Activated CD4-positive, CD25-positive, alpha-beta regulatory T cell treated with anti-CD3 and anti-CD28 coated beads, Interleukin-2, amount 50 U/mL, for 24 hours (primary cell): Measurements from ENCODE around the gene PIWIL1.

ENCODE experiments used
- ATAC-seq, 2 donors: fragments of 150-1000 bp; cut with Tn5 transposase; one replicate each; pipeline ENCODE4 v1.10.0; 2021; ENCODE audit warnings: mild to moderate bottlenecking in 1 of 2, moderate library complexity in 1 of 2

Gene PIWIL1

DNA sequence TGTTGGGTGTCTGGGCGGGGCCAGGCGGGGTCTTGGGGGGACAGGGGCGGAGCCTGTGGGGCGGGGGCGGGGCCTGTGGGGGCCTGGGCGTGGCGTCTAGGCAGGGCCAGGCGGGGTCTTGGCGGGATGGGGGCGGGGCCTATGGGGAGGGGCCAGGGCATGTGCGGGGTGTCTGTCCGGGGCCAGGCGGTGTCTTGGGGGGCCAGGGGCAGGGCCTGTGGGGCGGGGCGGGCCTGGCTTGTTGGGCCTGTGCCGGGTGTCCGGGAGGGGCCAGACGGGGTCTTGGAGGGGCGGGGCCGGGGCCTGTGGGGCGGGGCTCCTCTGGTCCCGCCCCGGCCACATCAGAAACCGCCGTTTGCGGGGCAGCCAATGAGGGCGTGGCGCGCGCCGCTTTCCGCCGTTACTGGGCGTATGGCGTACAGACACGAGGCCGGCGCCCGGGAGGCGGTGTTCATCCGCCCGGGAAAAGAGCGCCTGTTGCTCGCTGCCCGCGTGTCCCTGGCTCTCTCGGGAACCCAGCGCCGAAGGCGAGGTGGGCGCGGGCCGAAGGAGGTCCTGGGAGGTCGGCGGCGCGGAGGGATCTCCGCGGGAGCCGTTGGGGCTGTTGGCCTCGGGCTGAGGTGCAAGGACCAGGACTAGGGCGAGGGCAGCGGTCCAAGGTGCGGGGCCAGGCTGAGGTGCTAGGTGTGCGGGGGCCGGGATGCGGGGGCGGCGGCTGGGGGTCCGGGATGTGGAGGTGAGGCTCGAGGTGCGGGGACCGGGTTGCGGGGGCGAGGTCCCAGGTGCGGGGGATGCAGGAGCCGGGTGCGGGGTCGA is at the start of gene PIWIL1:
Gene PIWIL1, plus strand, starts transcription at position 400 of the 816 bp plus-strand sequence. CDS start 4,705 bp downstream, outside the sequence.
- ATAC-seq: no peak

GRCh38 chr12:130288206-130288605 is 49.5 kb upstream of the PIWIL1 start:
- no peak for ATAC-seq

DNA sequence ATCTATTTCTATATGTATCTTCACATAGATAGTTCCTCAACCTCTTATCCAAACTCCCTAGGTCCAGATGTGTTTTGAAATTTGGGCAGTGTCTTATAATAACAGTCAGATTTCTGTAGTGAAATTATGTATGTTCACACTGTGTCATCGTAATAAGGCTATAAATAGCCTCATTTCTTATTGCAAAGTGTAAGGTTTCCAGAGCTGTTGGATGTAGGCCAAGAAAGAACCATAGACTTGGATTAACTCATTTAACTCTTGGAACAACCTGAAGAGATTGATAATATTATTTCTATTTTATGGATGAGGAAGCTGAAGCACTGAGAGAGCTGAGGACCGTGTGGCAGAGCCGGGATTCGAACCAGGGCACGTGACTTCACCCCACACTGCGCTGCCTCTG is 49.0 kb upstream of the PIWIL1 start:
- ATAC-seq: no peak

- ATAC-seq: no peak
Measured at GRCh38 chr12:130290114-130290513, 47.6 kb upstream of the PIWIL1 start.

DNA sequence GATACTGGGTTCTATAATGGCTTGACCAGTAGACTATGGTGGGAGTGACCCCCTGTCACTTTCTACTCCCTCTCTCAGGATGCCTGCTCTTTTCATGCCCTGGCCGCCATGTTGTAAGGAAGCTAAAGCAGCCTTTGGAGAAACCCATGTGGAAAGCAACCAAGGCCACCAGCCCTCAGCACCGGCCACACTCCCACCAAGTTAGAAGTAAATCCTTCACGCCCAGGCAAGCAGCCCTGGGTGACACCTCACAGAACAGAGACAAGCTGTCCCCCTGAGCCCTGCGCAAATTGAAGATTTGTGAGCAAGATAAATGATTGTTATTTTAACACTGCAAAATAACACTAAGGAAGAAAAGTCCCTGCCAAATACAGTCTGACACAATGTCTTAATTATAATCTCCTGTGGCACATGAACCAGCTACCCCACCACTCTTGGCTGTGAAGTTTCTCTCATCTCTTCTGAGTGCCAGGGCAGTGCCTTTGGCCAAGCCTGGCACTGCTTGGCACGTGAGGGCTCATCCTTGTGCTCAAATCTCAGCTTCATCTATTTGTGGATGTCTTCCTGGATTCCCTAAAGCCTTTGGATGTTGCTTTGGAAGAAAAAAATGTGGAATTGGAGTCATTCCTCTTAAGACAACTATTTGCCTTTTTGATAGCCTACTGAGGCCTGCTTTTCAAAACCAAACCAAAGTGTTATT is 39.2 kb upstream of the PIWIL1 start:
- no peak for ATAC-seq

- ATAC-seq: no peak
Measured at GRCh38 chr12:130299574-130299973, 38.1 kb upstream of the PIWIL1 start.

DNA sequence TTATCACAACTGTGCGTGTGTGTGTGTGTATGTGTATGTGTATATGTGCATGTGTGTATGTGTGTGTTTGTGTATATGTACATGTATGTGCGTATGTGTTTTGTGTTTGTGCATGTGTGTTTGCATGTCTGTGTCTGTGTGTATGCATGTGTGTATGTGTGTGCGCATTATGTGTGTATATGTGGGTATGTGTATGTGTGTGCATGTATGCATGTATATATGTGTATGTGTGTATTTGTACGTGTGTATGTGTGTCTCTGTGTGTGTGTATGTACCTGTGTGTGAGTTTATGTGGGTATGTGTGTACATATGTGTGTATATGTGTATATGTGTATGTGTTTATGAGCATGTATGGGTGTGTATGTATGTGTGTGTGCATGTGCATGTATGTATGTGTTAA is 37.6 kb upstream of the PIWIL1 start:
- ATAC-seq: no peak

GRCh38 chr12:130300737-130301535 is 36.8 kb upstream of the PIWIL1 start:
- no peak for ATAC-seq

DNA sequence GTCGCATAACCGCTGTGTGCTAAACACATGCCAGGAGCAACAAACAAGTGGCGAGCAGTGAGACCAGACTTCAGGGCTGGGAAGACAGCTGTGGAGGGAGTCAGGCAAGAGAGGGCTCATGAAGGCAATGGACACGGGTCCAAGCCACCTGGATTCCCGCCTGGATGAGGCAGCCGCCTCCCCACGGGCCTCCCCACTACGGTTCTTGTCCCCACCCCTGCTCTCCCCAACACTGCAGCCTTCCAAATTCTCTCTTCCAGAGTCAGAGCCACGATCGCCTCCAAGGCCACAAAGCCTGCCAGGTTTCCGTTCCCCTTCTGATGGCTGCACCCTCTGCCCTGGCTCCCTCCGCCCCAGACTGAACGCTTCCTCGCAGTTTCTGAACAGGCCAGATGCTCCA is 36.1 kb upstream of the PIWIL1 start:
- ATAC-seq: no peak

DNA sequence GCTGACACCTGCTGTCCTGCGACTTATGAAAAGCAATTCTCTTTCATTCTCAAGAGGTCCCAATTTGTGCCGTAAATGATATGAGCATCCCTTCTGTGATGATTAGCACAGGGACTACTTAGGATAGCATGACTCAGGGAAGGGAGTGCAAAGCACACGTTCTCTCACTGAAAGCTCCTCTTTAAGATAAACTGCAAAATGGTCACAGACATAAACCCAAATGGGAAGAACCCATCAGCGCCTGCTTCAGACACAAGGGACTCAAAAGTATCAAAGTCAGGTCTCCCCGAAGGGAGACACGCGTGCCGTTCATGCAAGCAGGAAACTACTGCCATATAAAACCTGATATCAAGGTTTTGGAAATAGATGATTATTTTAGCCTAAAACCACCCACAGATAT is 33.9 kb upstream of the PIWIL1 start:
- ATAC-seq: no peak

DNA sequence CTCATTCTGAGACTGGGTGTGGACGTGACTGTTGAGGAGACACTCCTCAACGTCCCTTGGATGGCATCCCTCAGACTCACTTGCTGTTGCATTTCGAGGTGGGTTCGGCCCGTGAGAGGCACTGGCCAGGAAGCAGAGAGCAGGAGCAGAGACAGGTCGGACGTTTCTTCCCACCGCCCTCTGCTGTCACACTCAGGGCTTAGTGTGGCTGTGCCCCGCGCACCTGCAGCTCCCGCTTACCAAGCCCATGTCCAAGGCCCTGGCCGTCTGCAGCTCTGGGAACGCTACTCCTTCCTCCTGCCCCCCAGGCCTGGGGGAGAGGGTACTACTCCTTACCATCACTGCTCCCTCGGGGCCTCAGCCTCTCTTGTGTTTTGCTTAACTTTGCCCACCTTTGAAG is 29.8 kb upstream of the PIWIL1 start:
- ATAC-seq: no peak

- no peak for ATAC-seq
Measured at GRCh38 chr12:130308393-130308792, 29.3 kb upstream of the PIWIL1 start.

GRCh38 chr12:130316251-130316650 is 21.4 kb upstream of the PIWIL1 start:
- no peak for ATAC-seq

DNA sequence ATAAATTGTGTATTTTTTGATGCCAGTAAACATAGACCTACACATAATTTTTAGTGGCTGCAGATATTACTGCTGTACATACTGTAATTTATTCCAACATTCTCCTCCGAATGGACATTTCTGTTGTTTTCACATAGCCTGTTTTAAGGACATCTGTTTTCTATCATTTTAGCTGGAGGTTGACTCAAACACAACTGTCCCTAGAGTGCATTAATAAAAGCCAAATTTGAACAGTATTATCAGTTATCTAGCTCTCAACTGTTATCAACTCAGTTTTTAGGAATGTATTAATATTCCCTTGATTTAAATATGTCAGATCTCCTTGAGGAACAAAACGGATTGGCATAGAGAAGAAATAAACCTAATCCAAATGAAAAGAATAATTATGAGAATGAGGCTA is 17.2 kb upstream of the PIWIL1 start:
- no peak for ATAC-seq

DNA sequence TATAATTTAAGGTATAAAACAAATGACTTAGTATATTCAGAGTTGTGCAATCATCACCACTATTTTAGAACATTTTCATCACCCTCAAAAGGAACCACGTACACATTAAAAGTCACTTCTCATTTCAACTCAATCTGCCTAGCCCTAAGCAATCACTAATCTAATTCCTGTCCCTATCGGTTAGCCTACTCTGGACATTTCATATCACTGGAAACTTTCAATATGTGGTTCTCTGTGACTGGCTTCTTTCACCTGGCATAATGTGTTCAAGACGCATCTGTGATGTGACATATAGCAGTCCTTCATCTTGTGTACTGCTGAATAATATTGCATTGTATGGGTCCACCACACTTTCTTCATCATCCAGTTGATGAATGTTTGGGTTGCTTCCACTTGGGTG is 15.4 kb upstream of the PIWIL1 start:
- no peak for ATAC-seq

DNA sequence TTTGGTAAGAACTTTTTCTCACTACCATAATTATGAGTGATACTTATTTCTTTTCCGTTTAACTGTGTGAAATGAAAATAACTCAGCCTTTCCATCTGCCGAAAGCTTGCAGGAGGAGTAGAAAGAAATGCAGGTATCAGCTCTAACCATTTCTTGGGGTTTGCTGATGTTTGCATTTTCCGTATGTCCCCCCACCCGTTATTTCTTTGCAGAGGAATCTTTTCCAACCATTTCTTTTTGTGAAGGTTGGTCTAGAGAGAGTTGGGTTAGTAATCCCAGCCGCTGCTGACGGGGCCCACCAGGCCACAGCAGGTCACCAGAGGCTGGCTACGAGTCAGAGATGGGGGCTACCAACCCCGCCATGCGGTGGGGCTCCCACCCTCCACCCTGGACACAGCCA is 7.0 kb upstream of the PIWIL1 start:
- ATAC-seq: no peak

DNA sequence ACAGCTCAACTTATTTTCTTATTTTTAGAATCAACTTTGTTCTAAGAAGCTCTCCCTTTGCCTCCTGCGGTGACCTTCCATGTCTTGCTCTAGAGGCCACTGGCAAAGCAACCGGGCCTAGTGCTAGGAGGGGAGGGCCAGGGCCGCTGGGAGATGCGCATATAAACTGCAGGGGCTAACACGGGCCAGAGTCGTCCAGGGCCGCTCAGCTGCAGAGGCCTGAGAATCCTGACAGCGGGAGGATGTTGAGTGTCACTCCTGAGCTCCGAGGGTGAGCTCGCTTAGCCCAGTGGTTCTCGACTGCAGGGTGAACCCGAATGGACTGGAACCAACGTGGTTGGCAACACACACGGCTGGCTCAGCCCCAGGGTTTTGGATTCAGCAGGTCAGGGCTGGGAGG is 6.5 kb upstream of the PIWIL1 start:
- no peak for ATAC-seq

GRCh38 chr12:130333341-130333740 is 4.3 kb upstream of the PIWIL1 start:
- no peak for ATAC-seq

- no peak for ATAC-seq
Measured at GRCh38 chr12:130334399-130334798, 3.3 kb upstream of the PIWIL1 start.

GRCh38 chr12:130334937-130335336 is 2.8 kb upstream of the PIWIL1 start:
- no peak for ATAC-seq

- ATAC-seq: no peak
Measured at GRCh38 chr12:130335517-130336392, 1.9 kb upstream of the PIWIL1 start.

DNA sequence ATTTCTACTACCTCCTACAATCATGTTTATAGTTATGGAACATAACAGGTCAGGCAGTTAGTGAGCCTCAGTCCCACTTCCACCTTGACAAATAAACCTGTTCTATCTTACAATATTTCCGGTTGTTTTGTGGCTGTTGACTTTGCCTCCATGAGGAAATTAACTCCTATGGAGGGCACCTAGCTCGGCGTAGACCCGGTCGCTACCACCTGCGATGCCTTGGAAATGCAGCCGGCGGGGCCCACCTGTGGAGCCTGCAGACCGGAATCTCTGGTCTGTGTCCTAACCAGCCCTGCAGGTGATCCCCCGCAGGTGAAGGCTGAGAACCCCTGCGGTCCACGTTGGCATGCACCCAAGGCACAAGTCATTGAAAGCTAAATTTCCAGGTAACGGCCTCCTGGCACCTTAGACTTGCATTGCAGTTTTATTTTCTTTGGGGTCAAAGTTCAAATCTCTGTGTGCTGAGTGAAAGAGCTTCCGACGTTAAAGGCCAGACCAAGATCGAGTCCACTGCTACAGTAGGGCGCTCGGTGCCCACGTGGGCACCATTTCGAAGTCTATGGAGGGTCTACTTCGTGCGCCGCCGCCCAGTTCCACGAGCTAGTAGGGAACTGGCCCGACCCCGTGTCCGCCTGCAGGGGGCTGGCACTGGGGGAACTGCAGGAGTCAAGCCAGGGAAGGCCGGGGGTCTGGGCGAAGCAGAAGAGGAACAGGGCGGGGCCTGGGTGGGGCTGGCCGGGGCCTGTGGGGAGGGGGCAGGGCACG is 782 bp upstream of the PIWIL1 start:
- no peak for ATAC-seq
